NT2/D1 (cell line): ENCODE data around the gene LTBP1.
A peak's percentile ranks its signal among the peaks of the same experiment; 100 is the strongest.

Experiments
- DNase-seq: peaks from one replicate; pipeline ENCODE4 v3.0.0-alpha.2; 2011; ENCODE audit warnings: low read depth, low spot score
- H3K27me3 ChIP-seq: 2 replicates; pipeline ENCODE4 v1.6.0; 2011; ENCODE audit warnings: mild to moderate bottlenecking; ENCODE audit not compliant: insufficient read length, insufficient read depth
- H3K36me3 ChIP-seq: 2 replicates; pipeline ENCODE4 v1.6.1; 2011; ENCODE audit warnings: mild to moderate bottlenecking, low read length, mixed read lengths; ENCODE audit not compliant: insufficient read depth, insufficient read length
- H3K4me1 ChIP-seq: 2 replicates; pipeline ENCODE4 v1.5.1; 2011; ENCODE audit not compliant: insufficient read depth, insufficient read length
- H3K4me3 ChIP-seq: 2 replicates; pipeline ENCODE4 v1.5.1; 2011; ENCODE audit warnings: low read depth; ENCODE audit not compliant: insufficient read length
- H3K9ac ChIP-seq: 2 replicates; pipeline ENCODE4 v1.6.0; 2011; ENCODE audit warnings: low read depth; ENCODE audit not compliant: insufficient read length
- H3K9me3 ChIP-seq: 2 replicates; pipeline ENCODE4 v1.5.1; 2011; ENCODE audit warnings: mild to moderate bottlenecking, low read length; ENCODE audit not compliant: insufficient read depth
- SUZ12 ChIP-seq: IDR thresholded peaks from 2 replicates; pipeline ENCODE4 v1.6.1; 2011; ENCODE audit not compliant: insufficient read length, insufficient read depth; ENCODE audit errors: extremely low read depth
- YY1 ChIP-seq: IDR thresholded peaks from 2 replicates; pipeline ENCODE4 v1.6.1; 2011; ENCODE audit not compliant: insufficient read length, insufficient read depth
- ZNF274 ChIP-seq: IDR thresholded peaks from 2 replicates; pipeline ENCODE4 v1.6.1; 2011; ENCODE audit warnings: mild to moderate bottlenecking, low read depth, low read length

Gene LTBP1

DNA sequence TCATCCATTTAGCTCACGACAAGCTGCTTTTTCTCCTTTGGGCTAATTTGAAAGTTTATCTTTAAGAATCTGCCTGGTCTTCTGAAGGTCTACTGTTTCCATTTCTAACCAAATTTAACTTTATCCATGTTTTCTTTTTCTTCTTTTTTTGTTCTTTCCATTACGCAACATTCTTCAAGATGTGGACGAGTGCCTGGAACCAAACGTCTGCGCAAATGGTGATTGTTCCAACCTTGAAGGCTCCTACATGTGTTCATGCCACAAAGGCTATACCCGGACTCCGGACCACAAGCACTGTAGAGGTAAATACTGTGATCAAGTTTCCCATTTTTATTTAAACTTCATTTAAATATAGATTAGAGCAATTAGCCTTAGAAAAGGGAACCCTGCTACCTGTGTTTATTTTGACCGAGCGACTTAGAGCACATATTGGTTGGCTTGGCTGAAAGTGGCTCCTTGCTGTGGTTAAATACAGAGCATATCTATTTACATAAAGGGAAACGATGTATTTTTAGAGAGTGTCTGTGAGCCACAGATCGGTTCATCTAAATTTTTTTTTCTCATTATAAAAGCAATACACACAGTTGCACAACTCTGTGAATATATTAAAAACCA is 346.3 kb downstream of the LTBP1 start:
- Histone ChIP-seq H3K36me3 (peaks cover 4% of the 10 kb centered on the region), H3K9me3 (no peaks in the 10 kb centered on the region), H3K9ac (no peak overlapping the region), H3K4me3 (no peak overlapping the region), H3K4me1 (no peaks in the 10 kb centered on the region), H3K27me3 (no peaks in the 10 kb centered on the region)
- no peak for DNase-seq
- TF ChIP-seq ZNF274 (no peak), SUZ12 (no peak), YY1 (no peak)

DNA sequence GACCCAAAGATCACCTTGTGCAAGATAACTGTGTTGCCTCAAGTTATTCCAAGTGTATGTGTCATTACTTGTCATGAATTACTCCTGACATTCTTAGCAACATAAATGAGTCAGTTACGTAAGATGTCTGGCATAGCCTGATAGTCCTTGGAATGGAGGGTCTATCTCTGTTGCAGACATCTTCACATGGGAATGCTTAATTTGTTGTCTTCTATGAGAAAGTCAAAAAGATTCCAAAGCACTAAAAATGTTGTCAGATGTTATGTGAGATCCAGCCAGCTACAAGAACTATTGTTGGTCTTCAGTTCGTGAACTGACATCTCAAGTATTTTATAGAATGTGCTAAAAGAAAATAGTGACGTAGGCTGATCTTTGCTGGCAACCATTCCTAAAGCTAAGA is 351.5 kb downstream of the LTBP1 start:
- H3K36me3 ChIP-seq, result peaks cover under 1% of the 10 kb centered on the region
- H3K9me3 ChIP-seq, result no peaks in the 10 kb centered on the region
- no peak overlapping the region for H3K9ac ChIP-seq
- DNase-seq, result no peak
- no peak for TF ChIP-seq YY1
- TF ChIP-seq ZNF274, result no peak
- TF ChIP-seq SUZ12, result no peak
- H3K4me3 ChIP-seq, result no peak overlapping the region
- no peaks in the 10 kb centered on the region for H3K27me3 ChIP-seq
- H3K4me1 ChIP-seq, result no peaks in the 10 kb centered on the region

DNA sequence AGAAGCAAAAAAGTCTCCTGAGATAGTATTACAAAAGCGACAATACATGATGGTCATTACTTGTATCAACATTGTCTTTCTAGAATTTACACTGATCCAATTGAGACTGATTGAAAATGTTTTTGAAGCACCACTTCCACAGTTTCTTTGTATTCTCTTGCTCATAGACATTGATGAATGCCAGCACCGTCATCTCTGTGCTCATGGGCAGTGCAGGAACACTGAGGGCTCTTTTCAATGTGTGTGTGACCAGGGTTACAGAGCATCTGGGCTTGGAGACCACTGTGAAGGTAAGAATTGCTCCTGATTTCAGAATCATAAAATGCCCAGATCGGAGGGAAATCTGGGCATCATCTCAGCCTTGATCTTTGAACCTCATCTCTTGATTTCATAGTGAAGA is 354.6 kb downstream of the LTBP1 start:
- H3K9ac ChIP-seq, result no peak overlapping the region
- no peaks in the 10 kb centered on the region for H3K36me3 ChIP-seq
- TF ChIP-seq SUZ12, result no peak
- no peak for TF ChIP-seq ZNF274
- no peak for TF ChIP-seq YY1
- DNase-seq, result no peak
- H3K4me1 ChIP-seq, result no peaks in the 10 kb centered on the region
- no peaks in the 10 kb centered on the region for H3K9me3 ChIP-seq
- H3K27me3 ChIP-seq, result no peaks in the 10 kb centered on the region
- H3K4me3 ChIP-seq, result no peak overlapping the region

GRCh38 chr2:33302348-33302747 is 355.6 kb downstream of the LTBP1 start:
- DNase-seq, result no peak
- no peak overlapping the region for H3K4me3 ChIP-seq
- no peaks in the 10 kb centered on the region for H3K4me1 ChIP-seq
- no peaks in the 10 kb centered on the region for H3K9me3 ChIP-seq
- TF ChIP-seq YY1, result no peak
- TF ChIP-seq ZNF274, result no peak
- no peak for TF ChIP-seq SUZ12
- H3K9ac ChIP-seq, result no peak overlapping the region
- H3K36me3 ChIP-seq, result no peaks in the 10 kb centered on the region
- H3K27me3 ChIP-seq, result no peaks in the 10 kb centered on the region

DNA sequence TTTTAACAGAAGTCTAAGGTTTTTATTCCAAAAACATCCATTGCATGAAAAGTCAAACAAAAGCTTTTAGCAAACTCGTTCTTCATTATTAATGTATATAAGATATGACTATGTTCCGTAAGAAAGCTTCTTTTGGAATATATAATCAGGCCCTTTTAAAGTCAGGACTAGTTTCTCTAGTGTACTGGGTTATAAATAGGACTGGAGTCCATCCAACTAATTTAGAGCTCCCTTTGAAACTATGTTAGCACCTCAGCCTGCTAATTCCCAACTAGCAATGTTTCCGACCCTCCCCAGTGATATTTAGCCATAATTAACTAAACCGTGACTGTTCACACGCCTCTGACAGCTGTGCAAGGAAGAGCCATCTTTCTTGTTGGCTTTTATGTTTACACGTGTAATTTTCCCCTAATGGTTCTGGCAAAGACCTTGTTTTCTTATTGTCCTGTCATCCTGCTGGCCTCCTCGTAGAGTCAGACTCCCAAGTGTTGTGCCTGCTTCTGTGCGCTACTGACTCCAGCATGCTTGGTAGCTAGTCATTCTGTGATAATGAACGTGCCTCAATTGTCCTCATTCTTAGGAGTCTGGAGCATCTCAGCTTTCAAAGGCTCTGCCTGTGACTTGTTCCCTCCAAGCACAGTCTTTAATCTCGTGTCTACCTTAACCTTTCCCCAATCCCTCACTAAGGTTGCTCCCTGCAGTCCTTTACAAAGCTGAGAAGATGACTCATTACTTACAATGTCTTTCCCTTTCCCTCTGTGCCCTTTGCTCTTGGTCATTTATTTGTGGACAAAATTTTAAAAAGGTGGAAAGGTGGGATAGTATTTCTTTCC is 357.5 kb downstream of the LTBP1 start:
- Histone ChIP-seq H3K27me3 (no peaks in the 10 kb centered on the region), H3K9me3 (no peaks in the 10 kb centered on the region), H3K4me3 (no peak overlapping the region), H3K36me3 (no peaks in the 10 kb centered on the region), H3K4me1 (no peaks in the 10 kb centered on the region), H3K9ac (no peak overlapping the region)
- peak; percentile 3 for DNase-seq
- TF ChIP-seq ZNF274 (no peak), SUZ12 (no peak), YY1 (no peak)

DNA sequence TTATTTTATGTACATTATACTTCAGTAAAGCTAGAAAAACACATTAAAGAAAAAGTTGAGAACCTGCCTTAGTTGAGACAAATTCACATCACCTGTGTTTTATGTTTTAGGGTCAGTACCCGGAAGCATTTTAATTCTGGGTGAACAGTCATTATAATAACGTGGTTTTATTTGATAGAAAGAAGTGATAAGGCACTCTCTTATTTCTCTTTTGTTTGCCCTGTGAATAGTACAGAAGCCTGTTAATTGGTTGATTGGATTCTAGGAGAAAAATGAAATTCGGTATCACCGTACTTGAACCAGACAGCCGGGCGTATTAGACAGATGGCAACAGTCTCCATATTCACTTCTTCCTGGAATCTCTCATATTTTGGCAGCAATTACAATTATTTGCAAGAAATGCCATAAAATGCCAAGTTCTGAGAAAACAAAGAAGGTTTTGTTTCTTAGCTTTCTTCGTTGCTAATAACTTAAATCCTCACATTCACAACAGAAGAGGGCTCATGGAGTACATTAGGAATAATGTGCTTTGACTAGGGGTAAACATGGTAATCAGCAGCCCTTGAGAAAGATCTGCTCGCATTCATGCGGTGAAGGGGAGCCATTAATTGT is 361.0 kb downstream of the LTBP1 start:
- no peak for DNase-seq

GRCh38 chr2:33312355-33312754 is 365.6 kb downstream of the LTBP1 start:
- Histone ChIP-seq H3K9me3 (no peaks in the 10 kb centered on the region), H3K4me1 (no peaks in the 10 kb centered on the region)
- TF ChIP-seq YY1 (no peak), SUZ12 (no peak), ZNF274 (no peak)

More for the DNA sequence above, 361.0 kb downstream of the LTBP1 start:
- no peak overlapping the region for H3K4me3 ChIP-seq
- H3K27me3 ChIP-seq, result no peaks in the 10 kb centered on the region
- no peaks in the 10 kb centered on the region for H3K4me1 ChIP-seq
- no peaks in the 10 kb centered on the region for H3K9me3 ChIP-seq
- TF ChIP-seq ZNF274 (no peak), YY1 (no peak), SUZ12 (no peak)
- no peaks in the 10 kb centered on the region for H3K36me3 ChIP-seq
- H3K9ac ChIP-seq, result no peak overlapping the region

More at GRCh38 chr2:33312355-33312754, 365.6 kb downstream of the LTBP1 start:
- H3K27me3 ChIP-seq, result no peaks in the 10 kb centered on the region
- no peak overlapping the region for H3K9ac ChIP-seq
- H3K4me3 ChIP-seq, result no peak overlapping the region
- DNase-seq, result no peak
- H3K36me3 ChIP-seq, result no peaks in the 10 kb centered on the region
